Neural progenitor cell (in vitro differentiated cells): ENCODE measurements around the gene ETFRF1. TPM values are rescaled to one million over a fixed set of nuclear protein-coding genes. Genes with fewer than 3 reads are reported as not detected.

Source experiments
- DNase-seq: peaks from one replicate; pipeline ENCODE4 v3.0.0-alpha.2; 2016; ENCODE audit warnings: low spot score
- H2AFZ ChIP-seq: fragments of 200-600 bp; sonication (generic); replicated peaks from 2 replicates; pipeline ENCODE4 v1.6.1; 2016; ENCODE audit warnings: antibody characterized with exemption
- H3F3A ChIP-seq: fragments of 200-600 bp; sonication (generic); 2 replicates; pipeline ENCODE4 v1.6.1; 2016; ENCODE audit warnings: antibody characterized with exemption, low read depth
- H3K27ac ChIP-seq: fragments of 200-600 bp; sonication (generic); 2 replicates; pipeline ENCODE4 v1.5.1; 2016; ENCODE audit warnings: mild to moderate bottlenecking
- H3K27me3 ChIP-seq: fragments of 200-600 bp; sonication (generic); 2 replicates; pipeline ENCODE4 v1.6.1; 2016; ENCODE audit warnings: mild to moderate bottlenecking, moderate library complexity
- H3K36me3 ChIP-seq: fragments of 200-600 bp; sonication (generic); 2 replicates; pipeline ENCODE4 v1.5.1; 2016
- H3K4me1 ChIP-seq: fragments of 200-600 bp; sonication (generic); 2 replicates; pipeline ENCODE4 v1.6.1; 2016; ENCODE audit warnings: mixed run types
- H3K4me2 ChIP-seq: fragments of 200-600 bp; sonication (generic); 2 replicates; pipeline ENCODE4 v1.6.1; 2016
- H3K4me3 ChIP-seq: fragments of 200-600 bp; sonication (generic); 2 replicates; pipeline ENCODE4 v1.5.1; 2016
- H3K79me2 ChIP-seq: fragments of 200-600 bp; sonication (generic); 2 replicates; pipeline ENCODE4 v1.6.1; 2016; ENCODE audit warnings: low read depth
- H3K9ac ChIP-seq: fragments of 200-600 bp; sonication (generic); 2 replicates; pipeline ENCODE4 v1.6.1; 2016
- H3K9me3 ChIP-seq: fragments of 200-600 bp; sonication (generic); 2 replicates; pipeline ENCODE4 v1.5.1; 2016; ENCODE audit warnings: low read depth
- H4K20me1 ChIP-seq: fragments of 200-600 bp; sonication (generic); 2 replicates; pipeline ENCODE4 v1.6.1; 2016; ENCODE audit warnings: low read depth
- H3K27ac Mint-ChIP-seq: 3 replicates; pipeline ENCODE4 v1.8.0; 2021; ENCODE audit warnings: mixed read lengths
- H3K27me3 Mint-ChIP-seq: 2 replicates; pipeline ENCODE4 v1.8.0; 2022; ENCODE audit warnings: low read depth, mild to moderate bottlenecking, inconsistent platforms, moderate library complexity, mixed read lengths; ENCODE audit not compliant: insufficient read depth
- H3K36me3 Mint-ChIP-seq: 3 replicates; pipeline ENCODE4 v1.8.0; 2021; ENCODE audit warnings: mixed read lengths
- H3K4me1 Mint-ChIP-seq: 3 replicates; pipeline ENCODE4 v1.8.0; 2021; ENCODE audit warnings: mixed read lengths
- H3K4me3 Mint-ChIP-seq: 3 replicates; pipeline ENCODE4 v1.8.0; 2021; ENCODE audit warnings: mild to moderate bottlenecking, moderate library complexity, mixed read lengths
- H3K9me3 Mint-ChIP-seq: 3 replicates; pipeline ENCODE4 v1.8.0; 2020; ENCODE audit warnings: mixed read lengths
- CTCF ChIP-seq: fragments of 200-600 bp; sonication (generic); IDR thresholded peaks from 2 replicates; pipeline ENCODE4 v1.5.1; 2017; ENCODE audit warnings: antibody characterized with exemption, mild to moderate bottlenecking
- EZH2 ChIP-seq: fragments of 200-600 bp; sonication (generic); IDR thresholded peaks from 2 replicates; pipeline ENCODE4 v1.6.1; 2017; ENCODE audit warnings: antibody characterized with exemption, mild to moderate bottlenecking, moderate library complexity
- EZH2phosphoT487 ChIP-seq: fragments of 200-600 bp; sonication (generic); IDR thresholded peaks from 2 replicates; pipeline ENCODE4 v1.6.1; 2017; ENCODE audit warnings: antibody characterized with exemption
- total RNA-seq: library from RNA; depleted of rRNA; stranded (reverse); fragments of >200 nt; gene quantifications from 2 replicates; pipeline ENCODE4 v1.2.3, GENCODE V29; 2015; ENCODE audit warnings: low replicate concordance

The ETFRF1 gene
- total RNA-seq, 1 donor from 2014 or later: 57.7 TPM

- H3K36me3 Mint-ChIP-seq: peaks cover 19% of the 10 kb centered on the region
- no peaks in the 10 kb centered on the region for H3K9me3 ChIP-seq
- peaks cover 3% of the 10 kb centered on the region for H3F3A ChIP-seq
- H3K27me3 ChIP-seq: no peaks in the 10 kb centered on the region
- peaks cover 52% of the 10 kb centered on the region for H4K20me1 ChIP-seq
- H2AFZ ChIP-seq: no peak overlapping the region
- no peak overlapping the region for H3K27ac ChIP-seq
- peaks cover 3% of the 10 kb centered on the region for H3K4me1 Mint-ChIP-seq
- no peak overlapping the region for H3K4me3 ChIP-seq
- H3K36me3 ChIP-seq: peaks cover 7% of the 10 kb centered on the region
- no peak overlapping the region for H3K27ac Mint-ChIP-seq
- H3K4me2 ChIP-seq: no peak overlapping the region
- peaks cover 2% of the 10 kb centered on the region for H3K9me3 Mint-ChIP-seq
- no peak for DNase-seq
- H3K27me3 Mint-ChIP-seq: no peaks in the 10 kb centered on the region
- no peak overlapping the region for H3K4me3 Mint-ChIP-seq
- no peaks in the 10 kb centered on the region for H3K4me1 ChIP-seq
- peaks cover 81% of the 10 kb centered on the region for H3K79me2 ChIP-seq
- H3K9ac ChIP-seq: no peak overlapping the region
- TF ChIP-seq EZH2 (no peak), EZH2phosphoT487 (no peak), CTCF (no peak)
Observed at GRCh38 chr12:25242981-25243679, 48.1 kb downstream of the ETFRF1 start.

- Histone ChIP-seq H3K9ac (no peak overlapping the region), H3K27ac (no peak overlapping the region), H3K4me3 (no peak overlapping the region), H3K36me3 (peaks cover 7% of the 10 kb centered on the region), H3K9me3 (no peaks in the 10 kb centered on the region), H3K4me1 (no peaks in the 10 kb centered on the region), H3K27me3 (no peaks in the 10 kb centered on the region), H3F3A (peaks cover 3% of the 10 kb centered on the region), H2AFZ (no peak overlapping the region), H4K20me1 (peaks cover 55% of the 10 kb centered on the region), H3K4me2 (no peak overlapping the region), H3K79me2 (peaks cover 83% of the 10 kb centered on the region)
- peaks cover 3% of the 10 kb centered on the region for H3K4me1 Mint-ChIP-seq
- H3K4me3 Mint-ChIP-seq: no peak overlapping the region
- peaks cover 19% of the 10 kb centered on the region for H3K36me3 Mint-ChIP-seq
- H3K27ac Mint-ChIP-seq: no peak overlapping the region
- H3K27me3 Mint-ChIP-seq: no peaks in the 10 kb centered on the region
- TF ChIP-seq CTCF: no peak
- TF ChIP-seq EZH2: no peak
- no peak for TF ChIP-seq EZH2phosphoT487
- no peak for DNase-seq
- H3K9me3 Mint-ChIP-seq: peaks cover 2% of the 10 kb centered on the region
Observed at GRCh38 chr12:25243680-25243990, 48.6 kb downstream of the ETFRF1 start.

GRCh38 chr12:25245491-25245890 lies 50.5 kb downstream of the ETFRF1 start:
- DNase-seq: no peak
- H3K27me3 ChIP-seq: no peaks in the 10 kb centered on the region
- H3K79me2 ChIP-seq: peaks cover 81% of the 10 kb centered on the region
- H3K4me2 ChIP-seq: no peak overlapping the region
- H3K4me3 ChIP-seq: no peak overlapping the region
- peaks cover 3% of the 10 kb centered on the region for H3F3A ChIP-seq
- H3K4me1 ChIP-seq: no peaks in the 10 kb centered on the region
- Mint-ChIP-seq H3K4me3 (no peak overlapping the region), H3K9me3 (peaks cover 2% of the 10 kb centered on the region), H3K36me3 (peaks cover 19% of the 10 kb centered on the region), H3K27me3 (peaks cover 2% of the 10 kb centered on the region), H3K27ac (no peak overlapping the region), H3K4me1 (peaks cover 9% of the 10 kb centered on the region)
- peaks cover 7% of the 10 kb centered on the region for H3K36me3 ChIP-seq
- no peak overlapping the region for H2AFZ ChIP-seq
- peaks cover 65% of the 10 kb centered on the region for H4K20me1 ChIP-seq
- no peak for TF ChIP-seq EZH2
- TF ChIP-seq EZH2phosphoT487: no peak
- TF ChIP-seq CTCF: no peak
- no peak overlapping the region for H3K27ac ChIP-seq
- no peaks in the 10 kb centered on the region for H3K9me3 ChIP-seq
- H3K9ac ChIP-seq: no peak overlapping the region
